Esophagus squamous epithelium (tissue), 4 donors: ENCODE data around the gene SLC29A1.

Source experiments
- CTCF ChIP-seq, 6 experiments: fragments of 450-650 bp in 4 of 6; fragments of 200-600 bp in 2 of 6; sonication (generic) in 2 of 6; IDR thresholded peaks; one replicate each; pipeline ENCODE4 v1.5.1; 2016 to 2019; ENCODE audit warnings: antibody characterized with exemption in 6 of 6, mild to moderate bottlenecking in 4 of 6, moderate library complexity in 4 of 6
- POLR2A ChIP-seq, 4 donors: fragments of 450-650 bp; IDR thresholded peaks; one replicate each; pipeline ENCODE4 v1.6.1; 2017; ENCODE audit warnings: antibody characterized with exemption in 4 of 4, mild to moderate bottlenecking in 4 of 4, moderate library complexity in 3 of 4

GRCh38 chr6:44251576-44252524 is 28.5 kb downstream of the SLC29A1 start:
- TF ChIP-seq CTCF (IDR thresholded peaks at IDR 0.05): no peak
- no peak for TF ChIP-seq POLR2A (IDR thresholded peaks at IDR 0.05)
